Sigmoid colon (tissue), 4 donors: Measurements from ENCODE around the gene RD3L.

Experiments used
- EP300 ChIP-seq, 4 donors: sonication (generic); formaldehyde crosslinking; IDR thresholded peaks; one replicate each; pipeline ENCODE4 v1.6.1; 2017; ENCODE audit warnings: antibody characterized with exemption in 4 of 4
- POLR2A ChIP-seq, 2 donors: fragments of 450-650 bp; IDR thresholded peaks; one replicate each; pipeline ENCODE4 v1.6.1; 2016; ENCODE audit warnings: antibody characterized with exemption in 2 of 2, mild to moderate bottlenecking in 2 of 2, moderate library complexity in 2 of 2
- POLR2AphosphoS5 ChIP-seq, 4 donors: sonication (generic); formaldehyde crosslinking; IDR thresholded peaks; one replicate each; pipeline ENCODE4 v1.6.1; 2017; ENCODE audit warnings: antibody characterized with exemption in 4 of 4
- TF ChIP-seq, protein P1 (sequence below), 4 experiments: fragments of 450-650 bp in 3 of 4; fragments of 200-600 bp in 1 of 4; IDR thresholded peaks; one replicate each; pipeline ENCODE4 v1.5.1; 2016 to 2019; ENCODE audit warnings: antibody characterized with exemption in 4 of 4, mild to moderate bottlenecking in 3 of 4, moderate library complexity in 2 of 4

DNA sequence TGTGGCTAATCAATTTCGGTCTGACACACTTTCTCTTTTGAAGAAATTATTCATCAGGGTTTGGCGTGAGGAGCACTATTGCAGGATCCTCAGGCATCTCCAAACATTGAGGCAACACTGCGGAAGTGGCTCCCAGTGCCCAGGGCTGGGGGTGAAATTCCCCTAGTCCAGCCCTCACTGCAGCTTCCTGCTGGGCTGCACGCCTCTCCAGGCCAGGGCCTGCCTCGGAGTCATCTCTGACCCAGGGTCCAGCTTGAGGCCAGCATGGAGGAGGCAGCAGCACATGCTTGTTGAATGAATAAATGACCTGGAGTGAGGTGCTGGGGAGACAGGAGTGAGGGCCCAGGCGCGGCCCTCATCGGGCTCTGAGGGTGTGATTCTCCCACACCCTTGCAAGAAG is 50.1 kb downstream of the RD3L start:
- TF ChIP-seq, protein P1, sequence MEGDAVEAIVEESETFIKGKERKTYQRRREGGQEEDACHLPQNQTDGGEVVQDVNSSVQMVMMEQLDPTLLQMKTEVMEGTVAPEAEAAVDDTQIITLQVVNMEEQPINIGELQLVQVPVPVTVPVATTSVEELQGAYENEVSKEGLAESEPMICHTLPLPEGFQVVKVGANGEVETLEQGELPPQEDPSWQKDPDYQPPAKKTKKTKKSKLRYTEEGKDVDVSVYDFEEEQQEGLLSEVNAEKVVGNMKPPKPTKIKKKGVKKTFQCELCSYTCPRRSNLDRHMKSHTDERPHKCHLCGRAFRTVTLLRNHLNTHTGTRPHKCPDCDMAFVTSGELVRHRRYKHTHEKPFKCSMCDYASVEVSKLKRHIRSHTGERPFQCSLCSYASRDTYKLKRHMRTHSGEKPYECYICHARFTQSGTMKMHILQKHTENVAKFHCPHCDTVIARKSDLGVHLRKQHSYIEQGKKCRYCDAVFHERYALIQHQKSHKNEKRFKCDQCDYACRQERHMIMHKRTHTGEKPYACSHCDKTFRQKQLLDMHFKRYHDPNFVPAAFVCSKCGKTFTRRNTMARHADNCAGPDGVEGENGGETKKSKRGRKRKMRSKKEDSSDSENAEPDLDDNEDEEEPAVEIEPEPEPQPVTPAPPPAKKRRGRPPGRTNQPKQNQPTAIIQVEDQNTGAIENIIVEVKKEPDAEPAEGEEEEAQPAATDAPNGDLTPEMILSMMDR (IDR thresholded peaks at IDR 0.05), result no peak
- TF ChIP-seq POLR2A (IDR thresholded peaks at IDR 0.05), result no peak
- no peak for TF ChIP-seq EP300 (IDR thresholded peaks at IDR 0.05)
- no peak for TF ChIP-seq POLR2AphosphoS5 (IDR thresholded peaks at IDR 0.05)
